Measurements from ENCODE around the gene KRTAP12-1. TPM values are rescaled to one million over a fixed set of nuclear protein-coding genes. Genes with fewer than 3 reads are reported as not detected.

Gene KRTAP12-1
- total and polyA plus RNA-seq, 9 of the 15 experiments (the other 6 are each of a cell fraction or from before 2014, with no cell fraction given) = not detected

DNA sequence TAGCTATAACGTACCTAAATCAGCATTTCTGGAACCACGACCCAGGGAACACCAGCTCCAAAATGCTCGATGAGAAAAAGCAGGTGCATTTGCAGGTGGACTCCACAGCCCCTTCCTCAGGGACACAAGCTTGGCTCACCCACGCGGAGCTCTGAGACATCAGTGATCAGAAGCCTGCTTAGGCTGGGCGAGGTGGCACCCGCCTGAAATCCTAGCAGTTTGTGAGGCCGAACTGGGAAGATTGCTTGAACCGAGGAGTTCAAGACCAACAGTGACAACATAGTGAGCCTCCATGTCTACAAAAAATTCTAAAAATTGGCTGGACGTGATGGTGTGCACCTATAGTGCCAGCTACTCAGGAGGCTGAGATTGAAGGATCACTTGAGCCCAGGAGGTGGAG lies 31.9 kb upstream of the KRTAP12-1 start:
- ChIA-PET CTCF (ENCODE audit: low intra/inter-chr PET ratio) (no interaction called here), POLR2A (interaction anchor here (1.0 kb wide), 1 partner anchor 12 kb away, joined by 3 read pairs; no protein-coding TSS in a partner anchor)
- Histone ChIP-seq H3K4me1 (replicated peaks in 1 of 2; ENCODE audit: control insufficient read depth in 2 of 2, insufficient read depth in 2 of 2, low read length in 2 of 2) (peaks cover 0 to 12% of the 10 kb centered on the region in 2 experiments; a peak in 1 of 5 replicates), H3K27me3 (ENCODE audit: control insufficient read depth in 2 of 2, insufficient read depth in 2 of 2, low read length in 2 of 2) (peaks cover 42 to 60% of the 10 kb centered on the region in 2 experiments; a peak in 4 of 5 replicates), H3K36me3 (ENCODE audit: control insufficient read depth, insufficient read depth, low read length) (no peaks in the 10 kb centered on the region), H3K9me1 (ENCODE audit: control insufficient read depth, insufficient read depth, low read length) (no peaks in the 10 kb centered on the region), H3K4me3 (no peak overlapping the region), H3K4me2 (ENCODE audit: insufficient read depth, low read length) (no peak overlapping the region), H3K9me3 (replicated peaks; ENCODE audit: control insufficient read depth, insufficient read depth, low read depth, low read length) (no peaks in the 10 kb centered on the region), H3K27ac (ENCODE audit: extremely low read depth, low read depth, low read length) (no peak overlapping the region), H3K9ac (ENCODE audit: insufficient read depth in 1 of 2, low read depth in 2 of 2, low read length in 2 of 2) (no peak overlapping the region), H4K20me1 (replicated peaks; ENCODE audit: control insufficient read depth, insufficient read depth, low read length) (peaks cover 8% of the 10 kb centered on the region; the same call in 1 of the 2 replicates), H3K79me2 (ENCODE audit: control insufficient read depth, insufficient read depth, low read length) (no peaks in the 10 kb centered on the region), H2AFZ (ENCODE audit: low read depth, low read length) (no peak overlapping the region)
- FAIRE-seq (no peak), DNase-seq (ENCODE audit: extremely low read depth in 1 of 4, low spot score in 3 of 4) (no peak), ATAC-seq (no peak)
- in situ Hi-C loops (cut with MboI) (no loop called here), intact Hi-C loops (cut with micrococcal nuclease) (no loop called here)
- BruUV-seq (replicated peaks) = no TSS peak
- WGBS (ENCODE audit: insufficient coverage, low coverage, missing lambda C conversion rate) = 8% methylated on average over 10 of the region's 10 CpGs
- TF ChIP-seq E2F3 (CRISPR knock-in tag; IDR thresholded peaks at IDR 0.05) (no peak), TSC22D4 (tag; IDR thresholded peaks at IDR 0.05) (no peak), CAMTA2 (CRISPR knock-in tag; conservative IDR thresholded peaks at IDR 0.05) (no peak), HOXB6 (CRISPR knock-in tag; IDR thresholded peaks at IDR 0.05; ENCODE audit: borderline replicate concordance) (no peak), EZH2 (IDR thresholded peaks at IDR 0.05; ENCODE audit: borderline replicate concordance, low read depth, low read length) (no peak), DMBX1 (CRISPR knock-in tag; IDR thresholded peaks at IDR 0.05; ENCODE audit: borderline replicate concordance) (no peak), ZNF785 (CRISPR knock-in tag; IDR thresholded peaks at IDR 0.05) (no peak), SIN3A (IDR thresholded peaks at IDR 0.05; ENCODE audit: borderline replicate concordance in 2 of 2, control insufficient read depth in 1 of 2, low read depth in 2 of 2, low read length in 2 of 2) (no peak), RFX5 (IDR thresholded peaks at IDR 0.05; ENCODE audit: low read depth, low read length) (no peak)
- TF ChIP-seq, protein P1, sequence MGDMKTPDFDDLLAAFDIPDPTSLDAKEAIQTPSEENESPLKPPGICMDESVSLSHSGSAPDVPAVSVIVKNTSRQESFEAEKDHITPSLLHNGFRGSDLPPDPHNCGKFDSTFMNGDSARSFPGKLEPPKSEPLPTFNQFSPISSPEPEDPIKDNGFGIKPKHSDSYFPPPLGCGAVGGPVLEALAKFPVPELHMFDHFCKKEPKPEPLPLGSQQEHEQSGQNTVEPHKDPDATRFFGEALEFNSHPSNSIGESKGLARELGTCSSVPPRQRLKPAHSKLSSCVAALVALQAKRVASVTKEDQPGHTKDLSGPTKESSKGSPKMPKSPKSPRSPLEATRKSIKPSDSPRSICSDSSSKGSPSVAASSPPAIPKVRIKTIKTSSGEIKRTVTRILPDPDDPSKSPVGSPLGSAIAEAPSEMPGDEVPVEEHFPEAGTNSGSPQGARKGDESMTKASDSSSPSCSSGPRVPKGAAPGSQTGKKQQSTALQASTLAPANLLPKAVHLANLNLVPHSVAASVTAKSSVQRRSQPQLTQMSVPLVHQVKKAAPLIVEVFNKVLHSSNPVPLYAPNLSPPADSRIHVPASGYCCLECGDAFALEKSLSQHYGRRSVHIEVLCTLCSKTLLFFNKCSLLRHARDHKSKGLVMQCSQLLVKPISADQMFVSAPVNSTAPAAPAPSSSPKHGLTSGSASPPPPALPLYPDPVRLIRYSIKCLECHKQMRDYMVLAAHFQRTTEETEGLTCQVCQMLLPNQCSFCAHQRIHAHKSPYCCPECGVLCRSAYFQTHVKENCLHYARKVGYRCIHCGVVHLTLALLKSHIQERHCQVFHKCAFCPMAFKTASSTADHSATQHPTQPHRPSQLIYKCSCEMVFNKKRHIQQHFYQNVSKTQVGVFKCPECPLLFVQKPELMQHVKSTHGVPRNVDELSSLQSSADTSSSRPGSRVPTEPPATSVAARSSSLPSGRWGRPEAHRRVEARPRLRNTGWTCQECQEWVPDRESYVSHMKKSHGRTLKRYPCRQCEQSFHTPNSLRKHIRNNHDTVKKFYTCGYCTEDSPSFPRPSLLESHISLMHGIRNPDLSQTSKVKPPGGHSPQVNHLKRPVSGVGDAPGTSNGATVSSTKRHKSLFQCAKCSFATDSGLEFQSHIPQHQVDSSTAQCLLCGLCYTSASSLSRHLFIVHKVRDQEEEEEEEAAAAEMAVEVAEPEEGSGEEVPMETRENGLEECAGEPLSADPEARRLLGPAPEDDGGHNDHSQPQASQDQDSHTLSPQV (IDR thresholded peaks at IDR 0.05) = no peak
- TF ChIP-seq, protein P2, sequence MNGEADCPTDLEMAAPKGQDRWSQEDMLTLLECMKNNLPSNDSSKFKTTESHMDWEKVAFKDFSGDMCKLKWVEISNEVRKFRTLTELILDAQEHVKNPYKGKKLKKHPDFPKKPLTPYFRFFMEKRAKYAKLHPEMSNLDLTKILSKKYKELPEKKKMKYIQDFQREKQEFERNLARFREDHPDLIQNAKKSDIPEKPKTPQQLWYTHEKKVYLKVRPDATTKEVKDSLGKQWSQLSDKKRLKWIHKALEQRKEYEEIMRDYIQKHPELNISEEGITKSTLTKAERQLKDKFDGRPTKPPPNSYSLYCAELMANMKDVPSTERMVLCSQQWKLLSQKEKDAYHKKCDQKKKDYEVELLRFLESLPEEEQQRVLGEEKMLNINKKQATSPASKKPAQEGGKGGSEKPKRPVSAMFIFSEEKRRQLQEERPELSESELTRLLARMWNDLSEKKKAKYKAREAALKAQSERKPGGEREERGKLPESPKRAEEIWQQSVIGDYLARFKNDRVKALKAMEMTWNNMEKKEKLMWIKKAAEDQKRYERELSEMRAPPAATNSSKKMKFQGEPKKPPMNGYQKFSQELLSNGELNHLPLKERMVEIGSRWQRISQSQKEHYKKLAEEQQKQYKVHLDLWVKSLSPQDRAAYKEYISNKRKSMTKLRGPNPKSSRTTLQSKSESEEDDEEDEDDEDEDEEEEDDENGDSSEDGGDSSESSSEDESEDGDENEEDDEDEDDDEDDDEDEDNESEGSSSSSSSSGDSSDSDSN (IDR thresholded peaks at IDR 0.05; ENCODE audit: borderline replicate concordance in 1 of 2, low read depth in 2 of 2, low read length in 2 of 2) = no peak
- TF ChIP-seq, protein P3, sequence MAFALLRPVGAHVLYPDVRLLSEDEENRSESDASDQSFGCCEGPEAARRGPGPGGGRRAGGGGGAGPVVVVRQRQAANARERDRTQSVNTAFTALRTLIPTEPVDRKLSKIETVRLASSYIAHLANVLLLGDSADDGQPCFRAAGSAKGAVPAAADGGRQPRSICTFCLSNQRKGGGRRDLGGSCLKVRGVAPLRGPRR (CRISPR knock-in tag; IDR thresholded peaks at IDR 0.05) = no peak
- TF ChIP-seq, protein P4, sequence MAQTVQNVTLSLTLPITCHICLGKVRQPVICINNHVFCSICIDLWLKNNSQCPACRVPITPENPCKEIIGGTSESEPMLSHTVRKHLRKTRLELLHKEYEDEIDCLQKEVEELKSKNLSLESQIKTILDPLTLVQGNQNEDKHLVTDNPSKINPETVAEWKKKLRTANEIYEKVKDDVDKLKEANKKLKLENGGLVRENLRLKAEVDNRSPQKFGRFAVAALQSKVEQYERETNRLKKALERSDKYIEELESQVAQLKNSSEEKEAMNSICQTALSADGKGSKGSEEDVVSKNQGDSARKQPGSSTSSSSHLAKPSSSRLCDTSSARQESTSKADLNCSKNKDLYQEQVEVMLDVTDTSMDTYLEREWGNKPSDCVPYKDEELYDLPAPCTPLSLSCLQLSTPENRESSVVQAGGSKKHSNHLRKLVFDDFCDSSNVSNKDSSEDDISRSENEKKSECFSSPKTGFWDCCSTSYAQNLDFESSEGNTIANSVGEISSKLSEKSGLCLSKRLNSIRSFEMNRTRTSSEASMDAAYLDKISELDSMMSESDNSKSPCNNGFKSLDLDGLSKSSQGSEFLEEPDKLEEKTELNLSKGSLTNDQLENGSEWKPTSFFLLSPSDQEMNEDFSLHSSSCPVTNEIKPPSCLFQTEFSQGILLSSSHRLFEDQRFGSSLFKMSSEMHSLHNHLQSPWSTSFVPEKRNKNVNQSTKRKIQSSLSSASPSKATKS (CRISPR knock-in tag; IDR thresholded peaks at IDR 0.05) = no peak
